NCI-H1092 treated with DMSO at 0.1 percent for 48 hours (cell line): ENCODE data around the gene PCDH7.

ENCODE experiments used
- DNase-seq: peaks from one replicate; lab custom pipeline; 2025; lab: John Stamatoyannopoulos, UW

The PCDH7 gene

GRCh38 chr4:30727409-30727808 lies 7.2 kb downstream of the PCDH7 start:
- DNase-seq = no peak

GRCh38 chr4:30728311-30728710 lies 8.1 kb downstream of the PCDH7 start:
- DNase-seq = no peak

- no peak for DNase-seq
Observed at GRCh38 chr4:30743897-30744296, 23.7 kb downstream of the PCDH7 start.

GRCh38 chr4:30744386-30744785 lies 24.2 kb downstream of the PCDH7 start:
- no peak for DNase-seq

- DNase-seq = no peak
Observed at GRCh38 chr4:30744957-30745640, 24.9 kb downstream of the PCDH7 start.

- no peak for DNase-seq
Observed at GRCh38 chr4:30746735-30747134, 26.6 kb downstream of the PCDH7 start.

GRCh38 chr4:30753316-30753715 lies 33.1 kb downstream of the PCDH7 start:
- no peak for DNase-seq

- DNase-seq = no peak
Observed at GRCh38 chr4:30754021-30754420, 33.9 kb downstream of the PCDH7 start.

- no peak for DNase-seq
Observed at GRCh38 chr4:30755346-30755745, 35.2 kb downstream of the PCDH7 start.

GRCh38 chr4:30756553-30756952 lies 36.4 kb downstream of the PCDH7 start:
- no peak for DNase-seq

- DNase-seq = no peak
Observed at GRCh38 chr4:30757357-30757756, 37.2 kb downstream of the PCDH7 start.

- DNase-seq = no peak
Observed at GRCh38 chr4:30760551-30760950, 40.4 kb downstream of the PCDH7 start.

- DNase-seq = no peak
Observed at GRCh38 chr4:30763321-30763727, 43.2 kb downstream of the PCDH7 start.

GRCh38 chr4:30765022-30765421 lies 44.9 kb downstream of the PCDH7 start:
- no peak for DNase-seq

GRCh38 chr4:30767147-30767845 lies 47.1 kb downstream of the PCDH7 start:
- no peak for DNase-seq

GRCh38 chr4:30768277-30768676 lies 48.1 kb downstream of the PCDH7 start:
- no peak for DNase-seq

- no peak for DNase-seq
Observed at GRCh38 chr4:30769093-30769492, 48.9 kb downstream of the PCDH7 start.

GRCh38 chr4:30770049-30770549 lies 49.9 kb downstream of the PCDH7 start:
- no peak for DNase-seq

- no peak for DNase-seq
Observed at GRCh38 chr4:30770812-30771211, 50.6 kb downstream of the PCDH7 start.

- DNase-seq = no peak
Observed at GRCh38 chr4:30776451-30776850, 56.3 kb downstream of the PCDH7 start.

GRCh38 chr4:30776921-30777415 lies 56.8 kb downstream of the PCDH7 start:
- no peak for DNase-seq
